Heart left ventricle (tissue), 16 donors: Measurements from ENCODE around the gene SLC16A5. TPM values are rescaled to one million over a fixed set of nuclear protein-coding genes. Genes with fewer than 3 reads are reported as not detected.

Source experiments
- ATAC-seq, 4 donors: fragments of 200-7000 bp; cut with Tn5 transposase; one replicate each; pipeline ENCODE4 v1.9.1; 2020 to 2022; ENCODE audit warnings: moderate library complexity in 4 of 4, mild to moderate bottlenecking in 3 of 4, moderate number of reproducible peaks in 1 of 4
- DNase-seq, 5 donors: peaks; one replicate each; pipeline ENCODE4 v3.0.0-alpha.2; 2020
- H3K27ac ChIP-seq, 12 donors: fragments of 200-600 bp; sonication (generic) in 4 of 12; one replicate each; pipeline versions ENCODE4 v1.5.0 to v1.8.0; 2016 to 2022; ENCODE audit warnings: mild to moderate bottlenecking in 2 of 12
- H3K27me3 ChIP-seq, 9 donors: fragments of 200-600 bp; sonication (generic) in 2 of 9; one replicate each; pipeline versions ENCODE4 v1.5.1 to v1.8.0; 2016 to 2022; ENCODE audit warnings: mild to moderate bottlenecking in 3 of 9
- H3K36me3 ChIP-seq, 9 donors: fragments of 200-600 bp; sonication (generic) in 2 of 9; one replicate each; pipeline versions ENCODE4 v1.5.0 to v1.8.0; 2018 to 2022; ENCODE audit warnings: mild to moderate bottlenecking in 2 of 9
- H3K4me1 ChIP-seq, 12 donors: fragments of 200-600 bp; sonication (generic) in 4 of 12; one replicate each; pipeline versions ENCODE4 v1.5.0 to v1.8.0; 2016 to 2022; ENCODE audit warnings: mild to moderate bottlenecking in 3 of 12
- H3K4me3 ChIP-seq, 12 donors: fragments of 200-600 bp; sonication (generic) in 4 of 12; one replicate each; pipeline versions ENCODE4 v1.5.0 to v1.8.0; 2017 to 2022; ENCODE audit warnings: mild to moderate bottlenecking in 9 of 12, moderate library complexity in 4 of 12
- H3K9me3 ChIP-seq, 12 donors: fragments of 200-600 bp; sonication (generic) in 4 of 12; one replicate each; pipeline versions ENCODE4 v1.5.0 to v1.8.0; 2016 to 2022; ENCODE audit warnings: mild to moderate bottlenecking in 1 of 12
- CTCF ChIP-seq, 12 donors: fragments of 200-600 bp; sonication (generic) in 4 of 12; IDR thresholded peaks; one replicate each; pipeline versions ENCODE4 v1.5.0 to v1.8.0; 2018 to 2022; ENCODE audit warnings: antibody characterized with exemption in 12 of 12, mild to moderate bottlenecking in 5 of 12
- POLR2A ChIP-seq, 2 donors: fragments of 450-650 bp; IDR thresholded peaks; one replicate each; pipeline ENCODE4 v1.6.1; 2017; ENCODE audit warnings: antibody characterized with exemption in 2 of 2, mild to moderate bottlenecking in 2 of 2, moderate library complexity in 2 of 2
- WGBS, 4 donors: extraction: QIAGEN DNeasy Blood & Tissue Kit in 2 of 4; methylation state at CpG; one replicate each; pipeline versions ENCODE4 v1.1.5 to v1.1.7; 2013 to 2018; 5-methylcytosine and 5-hydroxymethylcytosine counted together
- intact Hi-C, 10 donors: fragments of 100-400 bp; cut with DNase I; formaldehyde crosslinking; loops; one replicate each; pipeline versions ENCODE4 v1.11.1 to v1.14.2; 2022
- polyA plus RNA-seq, 2 donors: library from polyadenylated mRNA; stranded (reverse); fragments of 200-250 nt; gene quantifications; one replicate each; pipeline ENCODE4 v1.2.3, GENCODE V29; 2013
- total RNA-seq, 9 donors: library from RNA; depleted of rRNA in 2 of 9; stranded (reverse); fragments of >200 nt in 2 of 9; fragmentation: NEBNext Ultra II Directional in 3 of 9; extraction: Animal tissue kit (Norgen Biotek cat#: 25700) in 3 of 9; gene quantifications; one replicate each; pipeline versions ENCODE4 v1.1.0 to v1.2.4, GENCODE V29; 2016 to 2023
- donor health status: ischemic (EF 13 %, LVEDD 7.1; RV severe dilation, severe dysfunction).
- donor health status: healthy with polysubstance abuse.
- donor health status: DM: no; HTN: yes; CAD: no.
- donor health status: DM: no; HTN: no; CAD: no.
- donor health status: ischemic (EF 25% LVEDD 6.9; RV normal size, moderate dysfunction).
- donor health status: ischemic (EF 25% LVEDD 5.7; RV mildly dilated, moderate dysfunction).
- donor health status: healthy.
- donor health status: DM: yes; HTN: yes; CAD: no.
- donor health status: ischemic (EF 35%, LVEDD 5.7; RV mildly dilated, moderate dysfunction).
- donor health status: nonischemic (EF 11% LVEDD 7.7; RV severe dilation, severe dysfunction).
- donor health status: DM: yes; HTN: yes; CAD: no.
- donor health status: PGD.
- donor health status: ischemic (EF 29% LVEDD 5.4; RV normal size, mild dysfunction).
- donor health status: nonischemic (EF 23%, LVEDD 6.1; RV moderate dilation, normal function).

Gene SLC16A5
- total and polyA plus RNA-seq, 11 donors = 4.3 to 23.3 (median 10.9) TPM

- 61 to 66% (median 64%) methylated on average over 25 of the region's 25 CpGs for WGBS, 4 donors
- Histone ChIP-seq H3K27me3 (no peaks in the 10 kb centered on the region), H3K27ac (peak overlapping the region; percentile 6 to 87 (median 59)), H3K4me1 (peaks cover 0 to 21% (median 10%) of the 10 kb centered on the region in 12 donors), H3K36me3 (peaks cover 0 to 82% (median 71%) of the 10 kb centered on the region in 9 donors), H3K9me3 (no peaks in the 10 kb centered on the region), H3K4me3 (no peak overlapping the region)
- ATAC-seq (peak; percentile 62 to 87 (median 78)), DNase-seq (peak in 2 of 5 donors; percentile 50 to 53)
- intact Hi-C loops = loop anchor here in 6 of 10 donors (2.0 to 10.0 kb wide), 5 partner anchors 43 to 145 kb away; partner anchors contain the start of genes NUP85 (in 3 of the 6) and ARMC7 (in 2 of the 6)
- TF ChIP-seq POLR2A (IDR thresholded peaks at IDR 0.05) = no peak
- TF ChIP-seq CTCF (IDR thresholded peaks at IDR 0.05) = peak in 11 of 12 donors; percentile 26 to 68 (median 41)
Observed at GRCh38 chr17:75059369-75060345, 28.1 kb upstream of the SLC16A5 start.

- ATAC-seq = peak; percentile 74 to 81 (median 74)
- intact Hi-C loops = loop anchor here in 6 of 10 donors (2.0 to 10.0 kb wide), 5 partner anchors 42 to 144 kb away; partner anchors contain the start of genes NUP85 (in 3 of the 6) and ARMC7 (in 2 of the 6)
- Histone ChIP-seq H3K4me1 (peaks cover 0 to 21% (median 10%) of the 10 kb centered on the region in 12 donors), H3K36me3 (peaks cover 0 to 82% (median 67%) of the 10 kb centered on the region in 9 donors), H3K4me3 (no peak overlapping the region), H3K9me3 (no peaks in the 10 kb centered on the region), H3K27me3 (no peaks in the 10 kb centered on the region), H3K27ac (peak overlapping the region in 11 of 12 donors; percentile 30 to 87 (median 60))
- 80 to 92% (median 89%) methylated on average over 25 to 26 of the region's 26 CpGs for WGBS, 4 donors
- DNase-seq = peak in 3 of 5 donors; percentile 35 to 54 (median 42)
- TF ChIP-seq CTCF (IDR thresholded peaks at IDR 0.05) = no peak
Observed at GRCh38 chr17:75060434-75061054, 27.2 kb upstream of the SLC16A5 start.

- Histone ChIP-seq H3K4me3 (no peak overlapping the region), H3K36me3 (peaks cover 0 to 77% (median 66%) of the 10 kb centered on the region in 9 donors), H3K9me3 (no peaks in the 10 kb centered on the region), H3K4me1 (peaks cover 0 to 21% (median 12%) of the 10 kb centered on the region in 12 donors), H3K27me3 (no peaks in the 10 kb centered on the region), H3K27ac (peak overlapping the region in 4 of 12 donors; percentile 48 to 87 (median 78))
- intact Hi-C loops = loop anchor here in 6 of 10 donors (2.0 to 10.0 kb wide), 5 partner anchors 41 to 144 kb away; partner anchors contain the start of genes NUP85 (in 3 of the 6) and ARMC7 (in 2 of the 6)
- WGBS, 4 donors = 94 to 97% (median 95%) methylated on average over 10 of the region's 10 CpGs
- DNase-seq (no peak), ATAC-seq (no peak)
- TF ChIP-seq CTCF (IDR thresholded peaks at IDR 0.05) = no peak
- no peak for TF ChIP-seq POLR2A (IDR thresholded peaks at IDR 0.05)
Observed at GRCh38 chr17:75061055-75061438, 26.7 kb upstream of the SLC16A5 start.
